Lower leg skin (tissue), 4 donors: ENCODE measurements around the gene VPS37B. TPM values are rescaled to one million over a fixed set of nuclear protein-coding genes. Genes with fewer than 3 reads are reported as not detected.

ENCODE experiments used
- DNase-seq, 2 donors: peaks; one replicate each; pipeline ENCODE4 v3.0.0-alpha.2; 2019; ENCODE audit warnings: low spot score in 2 of 2
- H3K4me3 ChIP-seq: fragments of 200-600 bp; sonication (generic); 2 replicates; pipeline ENCODE4 v1.5.1; 2017; ENCODE audit warnings: mild to moderate bottlenecking, low read depth; ENCODE audit not compliant: poor library complexity, severe bottlenecking
- POLR2A ChIP-seq, 2 donors: fragments of 450-650 bp; IDR thresholded peaks; one replicate each; pipeline ENCODE4 v1.6.1; 2016 to 2017; ENCODE audit warnings: antibody characterized with exemption in 2 of 2, mild to moderate bottlenecking in 1 of 2, moderate library complexity in 1 of 2
- WGBS, 2 donors: methylation state at CpG; one replicate each; pipeline ENCODE4 v1.1.5; 2018; 5-methylcytosine and 5-hydroxymethylcytosine counted together
- intact Hi-C: fragments of 100-400 bp; cut with DNase I; formaldehyde crosslinking; loops from one replicate; pipeline ENCODE4 v1.15.0; 2023; ENCODE audit warnings: low total_unique reads
- total RNA-seq, 4 donors: library from RNA; depleted of rRNA; stranded (reverse); fragments of >200 nt; gene quantifications; one replicate each; pipeline ENCODE4 v1.1.0, GENCODE V29; 2016
- TF ChIP-seq, protein P1 (sequence below), 3 donors: fragments of 450-650 bp; IDR thresholded peaks; one replicate each; pipeline ENCODE4 v1.5.1; 2016; ENCODE audit warnings: antibody characterized with exemption in 3 of 3, mild to moderate bottlenecking in 3 of 3, moderate library complexity in 2 of 3

The VPS37B gene
- total RNA-seq, 4 donors from 2014 or later = 27.7 to 47.8 (median 42.3) TPM

GRCh38 chr12:122841544-122842321 is 54.2 kb downstream of the VPS37B start:
- H3K4me3 ChIP-seq = no peak overlapping the region
- intact Hi-C loops = no loop called here
- 62 to 67% methylated on average over 23 of the region's 23 CpGs for WGBS, 2 donors
- no peak for TF ChIP-seq POLR2A (IDR thresholded peaks at IDR 0.05)
- TF ChIP-seq, protein P1, sequence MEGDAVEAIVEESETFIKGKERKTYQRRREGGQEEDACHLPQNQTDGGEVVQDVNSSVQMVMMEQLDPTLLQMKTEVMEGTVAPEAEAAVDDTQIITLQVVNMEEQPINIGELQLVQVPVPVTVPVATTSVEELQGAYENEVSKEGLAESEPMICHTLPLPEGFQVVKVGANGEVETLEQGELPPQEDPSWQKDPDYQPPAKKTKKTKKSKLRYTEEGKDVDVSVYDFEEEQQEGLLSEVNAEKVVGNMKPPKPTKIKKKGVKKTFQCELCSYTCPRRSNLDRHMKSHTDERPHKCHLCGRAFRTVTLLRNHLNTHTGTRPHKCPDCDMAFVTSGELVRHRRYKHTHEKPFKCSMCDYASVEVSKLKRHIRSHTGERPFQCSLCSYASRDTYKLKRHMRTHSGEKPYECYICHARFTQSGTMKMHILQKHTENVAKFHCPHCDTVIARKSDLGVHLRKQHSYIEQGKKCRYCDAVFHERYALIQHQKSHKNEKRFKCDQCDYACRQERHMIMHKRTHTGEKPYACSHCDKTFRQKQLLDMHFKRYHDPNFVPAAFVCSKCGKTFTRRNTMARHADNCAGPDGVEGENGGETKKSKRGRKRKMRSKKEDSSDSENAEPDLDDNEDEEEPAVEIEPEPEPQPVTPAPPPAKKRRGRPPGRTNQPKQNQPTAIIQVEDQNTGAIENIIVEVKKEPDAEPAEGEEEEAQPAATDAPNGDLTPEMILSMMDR (IDR thresholded peaks at IDR 0.05) = no peak
- peak in 1 of 2 donors; percentile 87 for DNase-seq

- no peak overlapping the region for H3K4me3 ChIP-seq
- peak in 1 of 2 donors; percentile 81 for DNase-seq
- WGBS, 2 donors = 62 to 66% methylated on average over 20 to 24 of the region's 26 CpGs
- intact Hi-C loops = no loop called here
- TF ChIP-seq, protein P1 (IDR thresholded peaks at IDR 0.05) = no peak
- TF ChIP-seq POLR2A (IDR thresholded peaks at IDR 0.05) = no peak
Measured at GRCh38 chr12:122840580-122841513, 55.1 kb downstream of the VPS37B start.

DNA sequence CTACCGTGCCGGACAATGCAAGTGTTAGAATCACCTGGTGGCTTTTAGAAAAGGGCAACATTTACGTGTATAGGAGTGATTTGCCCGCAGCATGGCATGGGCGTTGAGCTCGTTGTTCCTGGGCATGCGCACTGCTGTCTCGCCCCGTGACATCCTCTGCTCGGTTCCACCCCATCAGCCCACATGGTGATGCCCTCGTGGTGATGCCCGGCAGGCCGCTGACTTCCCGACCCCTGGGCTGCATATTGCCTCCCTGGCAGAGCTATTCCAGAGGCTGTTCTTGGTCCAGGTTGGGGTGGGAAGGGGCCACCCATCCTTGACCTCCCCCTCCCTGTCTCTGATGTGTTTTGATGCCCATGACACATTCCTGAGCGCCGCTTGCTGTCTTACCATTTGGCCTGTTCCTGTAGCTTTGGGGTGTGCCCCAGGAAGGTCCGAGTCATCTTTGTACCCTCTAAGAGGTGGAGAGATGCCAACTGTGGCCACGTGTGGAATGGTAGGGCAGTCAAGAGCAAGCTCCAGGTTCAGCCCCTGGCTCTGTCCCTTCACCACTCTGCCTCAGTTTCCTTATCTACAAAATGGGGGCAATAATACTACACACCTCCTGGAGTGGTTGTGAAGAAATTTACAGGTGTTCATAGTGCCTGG is 55.9 kb downstream of the VPS37B start:
- 85 to 89% methylated on average over 18 of the region's 18 CpGs for WGBS, 2 donors
- TF ChIP-seq, protein P1 (IDR thresholded peaks at IDR 0.05) = no peak
- no peak for TF ChIP-seq POLR2A (IDR thresholded peaks at IDR 0.05)
- DNase-seq = peak; percentile 13 to 84
- intact Hi-C loops = no loop called here
- H3K4me3 ChIP-seq = no peak overlapping the region

- TF ChIP-seq POLR2A (IDR thresholded peaks at IDR 0.05) = no peak
- DNase-seq = no peak
- 90 to 95% methylated on average over 5 of the region's 5 CpGs for WGBS, 2 donors
- intact Hi-C loops = no loop called here
- H3K4me3 ChIP-seq = no peak overlapping the region
Measured at GRCh38 chr12:122838841-122839240, 57.1 kb downstream of the VPS37B start.

- no peak for TF ChIP-seq POLR2A (IDR thresholded peaks at IDR 0.05)
- TF ChIP-seq, protein P1 (IDR thresholded peaks at IDR 0.05) = no peak
- intact Hi-C loops = no loop called here
- no peak overlapping the region for H3K4me3 ChIP-seq
- DNase-seq = peak in 1 of 2 donors; percentile 24
- WGBS, 2 donors = 75 to 76% methylated on average over 22 of the region's 22 CpGs
Measured at GRCh38 chr12:122837306-122838265, 58.3 kb downstream of the VPS37B start.
